CD4-positive, CD25-positive, alpha-beta regulatory T cell (primary cell): ENCODE measurements around the gene TMPRSS3. TPM values are rescaled to one million over a fixed set of nuclear protein-coding genes. Genes with fewer than 3 reads are reported as not detected.
A peak's percentile ranks its signal among the peaks of the same experiment; 100 is the strongest.

Experiments used
- ATAC-seq, 2 donors: fragments of 150-1000 bp; cut with Tn5 transposase; one replicate each; pipeline ENCODE4 v1.10.0; 2021; ENCODE audit warnings: low read depth in 2 of 2, moderate number of reproducible peaks in 2 of 2, moderate library complexity in 1 of 2
- DNase-seq, 3 donors: peaks; one replicate each; pipeline versions ENCODE4 v3.0.0 to v3.0.0-alpha.2; 2012 to 2022; ENCODE audit warnings: mixed read lengths in 1 of 3
- H3K27ac ChIP-seq: one replicate; pipeline ENCODE4 v1.7.0; 2013; ENCODE audit warnings: mild to moderate bottlenecking, low read length; ENCODE audit not compliant: insufficient read depth, poor library complexity, severe bottlenecking
- H3K27me3 ChIP-seq: one replicate; pipeline ENCODE4 v1.7.0; 2013; ENCODE audit warnings: low read length; ENCODE audit not compliant: control insufficient read depth, insufficient read depth
- H3K36me3 ChIP-seq: one replicate; pipeline ENCODE4 v1.7.0; 2013; ENCODE audit warnings: mild to moderate bottlenecking, low read length, moderate library complexity; ENCODE audit not compliant: control insufficient read depth, insufficient read depth
- H3K4me1 ChIP-seq: 2 replicates; pipeline ENCODE4 v1.7.0; 2013; ENCODE audit warnings: mild to moderate bottlenecking, low read length; ENCODE audit not compliant: insufficient read depth, control insufficient read depth, poor library complexity, severe bottlenecking
- H3K4me3 ChIP-seq: one replicate; pipeline ENCODE4 v1.7.0; 2013; ENCODE audit warnings: low read depth, mild to moderate bottlenecking, low read length, moderate library complexity
- H3K9me3 ChIP-seq, 2 experiments: 1 replicate in 1 of 2; 2 replicates in 1 of 2; pipeline ENCODE4 v1.7.0; 2013; ENCODE audit warnings: low read length in 2 of 2, mild to moderate bottlenecking in 1 of 2, moderate library complexity in 1 of 2; ENCODE audit not compliant: control insufficient read depth in 2 of 2
- H3K27ac Mint-ChIP-seq, 3 donors: one replicate each; pipeline ENCODE4 v1.8.0; 2020 to 2022; ENCODE audit warnings: mild to moderate bottlenecking in 3 of 3, mixed read lengths in 3 of 3, moderate library complexity in 2 of 3
- H3K27me3 Mint-ChIP-seq: one replicate; pipeline ENCODE4 v1.8.0; 2022; ENCODE audit warnings: mild to moderate bottlenecking, mixed read lengths
- H3K36me3 Mint-ChIP-seq: one replicate; pipeline ENCODE4 v1.8.0; 2020; ENCODE audit warnings: mixed read lengths
- H3K4me1 Mint-ChIP-seq, 4 donors: one replicate each; pipeline ENCODE4 v1.8.0; 2020 to 2022; ENCODE audit warnings: mixed read lengths in 4 of 4, mild to moderate bottlenecking in 1 of 4
- H3K4me3 Mint-ChIP-seq, 4 donors: one replicate each; pipeline ENCODE4 v1.8.0; 2020 to 2022; ENCODE audit warnings: mild to moderate bottlenecking in 4 of 4, mixed read lengths in 4 of 4, moderate library complexity in 3 of 4
- H3K9me3 Mint-ChIP-seq, 7 donors: one replicate each; pipeline ENCODE4 v1.8.0; 2020 to 2022; ENCODE audit warnings: mixed read lengths in 7 of 7, mild to moderate bottlenecking in 3 of 7, moderate library complexity in 2 of 7
- polyA plus RNA-seq, 4 donors: library from polyadenylated mRNA; unstranded; fragments of 300-500 nt; fragmentation: Illumina TruSeq; gene quantifications; one replicate each; pipeline ENCODE4 v1.2.3, GENCODE V29; 2021
- total RNA-seq: library from RNA; stranded (reverse); gene quantifications from one replicate; pipeline ENCODE4 v1.2.3, GENCODE V29; 2022

TMPRSS3 gene
- total RNA-seq (4.0 TPM), polyA plus RNA-seq (1 to 10 TPM; 1.1 to 2.4 (median 2.2) TPM)

- ATAC-seq, result no peak
- Histone ChIP-seq H3K9me3 (no peaks in the 10 kb centered on the region), H3K27ac (no peak within 1 kb of the TSS), H3K27me3 (no peaks in the 10 kb centered on the region), H3K4me3 (no peak within 1 kb of the TSS), H3K4me1 (peaks cover 41% of the 10 kb centered on the region), H3K36me3 (no peaks in the 10 kb centered on the region)
- H3K4me3 Mint-ChIP-seq, result no peak within 1 kb of the TSS
- H3K27me3 Mint-ChIP-seq, result no peaks in the 10 kb centered on the region
- H3K4me1 Mint-ChIP-seq, result peaks cover 27 to 61% (median 40%) of the 10 kb centered on the region in 4 donors
- peak within 1 kb of the TSS in 2 of 3 donors; percentile 66 to 73 for H3K27ac Mint-ChIP-seq
- no peaks in the 10 kb centered on the region for H3K36me3 Mint-ChIP-seq
- DNase-seq, result no peak
- no peaks in the 10 kb centered on the region for H3K9me3 Mint-ChIP-seq
These were observed at the start of gene TMPRSS3 for GRCh38 chr21:42395905-42396651. TMPRSS3 (minus strand) TSS chr21:42396052; CDS start chr21:42395417, 635 bp downstream.

DNA sequence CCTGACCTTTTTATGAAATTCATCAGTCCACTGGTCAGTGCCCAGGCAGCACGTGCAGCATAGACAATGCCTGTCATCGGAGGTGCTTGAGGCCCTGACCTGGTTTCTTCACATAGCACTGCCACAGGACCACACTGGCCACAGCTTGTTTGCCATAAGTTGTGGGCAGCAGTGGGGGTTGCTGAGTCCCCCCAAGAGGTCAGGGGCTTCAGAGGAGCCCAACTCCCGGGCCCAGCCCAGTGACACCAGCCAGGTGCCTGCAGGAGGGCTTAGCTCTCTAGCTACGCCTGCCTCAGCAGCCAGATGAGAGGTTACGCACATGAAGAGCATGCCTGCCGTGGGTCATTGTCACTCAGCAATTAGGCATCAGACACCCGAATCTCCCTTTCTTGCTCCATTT lies 49.5 kb upstream of the TMPRSS3 start:
- no peak overlapping the region for H3K27ac ChIP-seq
- DNase-seq (no peak), ATAC-seq (no peak)
- no peaks in the 10 kb centered on the region for H3K9me3 ChIP-seq
- no peaks in the 10 kb centered on the region for H3K27me3 ChIP-seq
- no peak overlapping the region for H3K27ac Mint-ChIP-seq
- peaks cover 74% of the 10 kb centered on the region for H3K36me3 ChIP-seq
- no peaks in the 10 kb centered on the region for H3K27me3 Mint-ChIP-seq
- no peak overlapping the region for H3K4me3 ChIP-seq
- peaks cover 6% of the 10 kb centered on the region for H3K4me1 ChIP-seq
- H3K9me3 Mint-ChIP-seq, result peaks cover 0 to 2% (median 0%) of the 10 kb centered on the region in 7 donors
- H3K4me3 Mint-ChIP-seq, result no peak overlapping the region
- peaks cover 9 to 36% (median 26%) of the 10 kb centered on the region in 4 donors for H3K4me1 Mint-ChIP-seq
- H3K36me3 Mint-ChIP-seq, result peaks cover 46% of the 10 kb centered on the region

DNA sequence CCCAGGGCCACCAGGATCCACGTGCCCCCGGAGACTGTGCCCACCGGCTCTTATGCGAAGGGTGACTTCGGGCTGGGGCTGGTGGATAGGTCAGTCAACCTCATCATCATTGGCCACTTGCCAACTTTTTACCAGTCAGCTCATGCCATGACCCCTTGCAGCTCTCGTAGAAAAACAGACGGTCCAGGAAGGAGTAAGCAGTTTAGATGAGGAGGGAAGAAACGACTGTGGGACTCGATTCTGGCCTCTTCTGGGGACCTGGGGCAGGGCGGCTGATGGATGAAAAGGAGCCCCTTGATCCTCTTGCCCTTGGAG lies 48.9 kb upstream of the TMPRSS3 start:
- H3K4me3 Mint-ChIP-seq, result no peak overlapping the region
- no peaks in the 10 kb centered on the region for H3K27me3 ChIP-seq
- peaks cover 0 to 2% (median 0%) of the 10 kb centered on the region in 7 donors for H3K9me3 Mint-ChIP-seq
- no peak overlapping the region for H3K27ac Mint-ChIP-seq
- no peak overlapping the region for H3K27ac ChIP-seq
- peaks cover 8% of the 10 kb centered on the region for H3K4me1 ChIP-seq
- peaks cover 48% of the 10 kb centered on the region for H3K36me3 Mint-ChIP-seq
- no peak for ATAC-seq
- no peak for DNase-seq
- H3K27me3 Mint-ChIP-seq, result no peaks in the 10 kb centered on the region
- peaks cover 78% of the 10 kb centered on the region for H3K36me3 ChIP-seq
- H3K4me1 Mint-ChIP-seq, result peaks cover 12 to 36% (median 24%) of the 10 kb centered on the region in 4 donors
- no peak overlapping the region for H3K4me3 ChIP-seq
- H3K9me3 ChIP-seq, result no peaks in the 10 kb centered on the region

DNA sequence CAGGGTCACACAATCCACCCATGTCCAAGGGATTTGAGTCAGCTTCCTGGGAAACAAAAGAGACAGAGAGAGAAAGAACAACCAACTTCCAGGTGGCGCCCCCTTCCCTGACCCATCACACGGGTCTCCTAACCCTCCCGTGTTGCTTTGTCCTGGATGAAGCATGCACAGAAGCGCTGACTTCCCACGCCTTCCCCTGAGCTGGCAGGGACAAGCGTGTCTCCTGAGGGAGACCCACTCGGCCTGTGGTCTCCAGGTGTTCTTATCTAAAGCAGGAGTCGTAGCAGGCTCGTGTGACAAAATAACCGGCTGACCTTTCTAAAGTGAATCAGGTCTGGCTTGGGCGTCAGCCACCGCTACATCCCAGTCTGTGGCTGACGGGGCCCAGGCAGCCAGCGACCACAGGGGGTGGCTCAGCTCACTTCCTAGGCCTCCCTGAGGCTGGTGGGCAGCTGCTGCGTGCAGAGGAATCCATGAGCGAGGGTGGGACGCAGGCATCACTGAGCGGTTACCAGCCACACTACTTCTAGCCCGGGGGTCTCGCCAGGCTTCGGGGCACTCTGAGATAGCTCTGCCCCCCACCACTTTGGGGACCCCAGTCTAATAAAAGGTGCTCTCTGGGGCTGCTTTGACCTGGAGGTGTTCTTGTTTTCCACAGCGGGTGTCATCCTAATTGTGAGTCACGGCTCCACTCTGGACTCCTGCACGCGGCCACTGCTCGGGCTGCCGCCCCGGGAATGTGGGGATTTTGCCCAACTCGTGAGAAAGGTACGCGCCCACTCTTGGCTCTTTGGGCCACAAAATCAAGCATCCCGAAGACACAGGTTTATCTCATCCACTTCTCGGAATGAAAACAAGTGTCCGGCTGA lies 48.3 kb upstream of the TMPRSS3 start:
- DNase-seq (no peak), ATAC-seq (no peak)
- Histone ChIP-seq H3K4me3 (no peak overlapping the region), H3K4me1 (peaks cover 10% of the 10 kb centered on the region), H3K27me3 (no peaks in the 10 kb centered on the region), H3K9me3 (no peaks in the 10 kb centered on the region), H3K27ac (no peak overlapping the region), H3K36me3 (peaks cover 82% of the 10 kb centered on the region)
- Mint-ChIP-seq H3K27me3 (no peaks in the 10 kb centered on the region), H3K4me3 (no peak overlapping the region), H3K4me1 (peaks cover 12 to 37% (median 22%) of the 10 kb centered on the region in 4 donors), H3K27ac (no peak overlapping the region), H3K36me3 (peaks cover 54% of the 10 kb centered on the region), H3K9me3 (peaks cover 0 to 2% (median 0%) of the 10 kb centered on the region in 7 donors)

DNA sequence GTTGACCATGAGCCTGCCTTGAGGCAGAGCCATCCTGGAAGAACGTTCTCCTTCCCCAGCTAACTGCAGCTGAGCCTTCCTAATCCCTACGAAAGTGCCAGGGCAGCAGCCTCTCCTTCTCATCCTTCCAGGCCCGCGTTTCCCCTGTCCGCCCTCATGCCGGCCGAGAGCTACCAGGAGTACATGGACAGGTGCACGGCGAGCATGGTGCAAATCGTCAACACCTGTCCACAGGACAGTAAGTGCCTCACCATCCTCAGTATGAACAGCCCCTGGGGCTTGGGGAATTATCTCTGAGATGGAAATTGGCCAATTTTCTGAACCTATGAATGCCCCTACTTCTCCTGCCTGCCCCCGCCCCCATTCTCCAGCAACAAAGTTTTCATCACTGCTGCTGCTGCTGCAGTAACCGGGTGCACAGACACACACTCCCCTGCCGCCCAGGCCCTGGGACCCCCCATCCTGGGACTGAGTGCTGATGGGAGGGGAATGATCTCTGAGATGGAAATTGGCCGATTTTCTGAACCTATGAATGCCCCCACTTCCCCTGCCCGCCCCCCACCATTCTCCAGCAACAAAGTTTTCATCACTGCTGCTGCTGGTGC lies 47.4 kb upstream of the TMPRSS3 start:
- H3K4me3 ChIP-seq, result no peak overlapping the region
- Mint-ChIP-seq H3K27me3 (no peaks in the 10 kb centered on the region), H3K36me3 (peaks cover 61% of the 10 kb centered on the region), H3K9me3 (peaks cover 0 to 2% (median 0%) of the 10 kb centered on the region in 7 donors), H3K27ac (peak overlapping the region in 2 of 3 donors; percentile 72 to 75), H3K4me3 (no peak overlapping the region), H3K4me1 (peaks cover 12 to 39% (median 24%) of the 10 kb centered on the region in 4 donors)
- peaks cover 10% of the 10 kb centered on the region for H3K4me1 ChIP-seq
- peaks cover 85% of the 10 kb centered on the region for H3K36me3 ChIP-seq
- DNase-seq (no peak), ATAC-seq (no peak)
- H3K9me3 ChIP-seq, result no peaks in the 10 kb centered on the region
- no peaks in the 10 kb centered on the region for H3K27me3 ChIP-seq
- no peak overlapping the region for H3K27ac ChIP-seq

DNA sequence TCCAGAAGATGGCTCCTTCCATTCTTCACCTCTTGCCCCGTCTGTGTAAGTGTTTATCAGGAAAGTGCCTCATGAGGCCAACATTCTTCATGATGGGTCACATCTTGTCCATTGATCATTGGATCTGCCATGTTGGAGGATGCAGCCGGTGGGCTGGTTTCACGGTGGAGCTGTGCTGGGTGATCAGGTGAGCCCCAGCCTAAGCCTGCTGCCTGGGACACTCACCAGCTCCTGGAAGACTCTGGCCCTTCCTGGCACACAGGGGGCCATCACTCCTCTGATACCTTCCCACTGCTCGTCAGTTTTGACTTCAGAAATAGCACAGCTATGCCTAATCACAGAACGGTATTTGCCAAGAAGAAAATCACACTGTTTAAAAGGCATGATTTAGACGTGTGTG lies 46.1 kb upstream of the TMPRSS3 start:
- no peak overlapping the region for H3K27ac ChIP-seq
- no peaks in the 10 kb centered on the region for H3K27me3 ChIP-seq
- Mint-ChIP-seq H3K36me3 (peaks cover 57% of the 10 kb centered on the region), H3K27me3 (no peaks in the 10 kb centered on the region), H3K4me1 (peaks cover 12 to 39% (median 26%) of the 10 kb centered on the region in 4 donors), H3K27ac (peak overlapping the region; percentile 60 to 72 (median 70)), H3K9me3 (peaks cover 0 to 2% (median 0%) of the 10 kb centered on the region in 7 donors), H3K4me3 (no peak overlapping the region)
- H3K9me3 ChIP-seq, result no peaks in the 10 kb centered on the region
- no peak for DNase-seq
- H3K4me1 ChIP-seq, result peaks cover 10% of the 10 kb centered on the region
- no peak for ATAC-seq
- peaks cover 85% of the 10 kb centered on the region for H3K36me3 ChIP-seq
- no peak overlapping the region for H3K4me3 ChIP-seq

DNA sequence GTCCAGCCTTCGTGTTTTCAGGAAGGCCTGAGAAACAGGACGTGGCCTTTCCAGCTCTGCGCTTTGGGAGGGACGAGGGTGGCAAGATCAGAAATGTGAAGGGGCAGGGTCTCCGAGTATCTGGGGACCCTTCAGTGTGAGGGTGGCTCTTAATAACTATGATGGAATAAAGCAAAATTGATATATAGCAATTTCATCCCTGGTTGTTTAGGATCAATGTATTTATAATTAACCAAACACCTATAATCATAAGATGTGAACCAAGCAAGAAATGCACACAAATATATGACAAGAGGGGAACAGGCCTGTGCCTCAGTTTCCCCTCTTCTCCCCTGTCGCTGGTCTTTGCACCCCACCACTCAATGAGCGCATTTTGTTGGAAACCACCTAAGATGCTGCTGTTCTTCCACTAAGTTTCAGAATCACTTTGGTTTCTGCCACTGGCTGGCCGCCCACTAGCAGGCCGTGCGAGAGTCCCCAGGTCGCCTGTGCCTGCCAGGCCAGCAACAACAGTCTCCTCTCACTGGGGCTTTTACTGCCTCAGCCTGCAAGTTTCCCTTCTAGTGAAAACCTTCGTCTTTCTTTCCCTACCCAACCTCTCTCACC lies 44.4 kb upstream of the TMPRSS3 start:
- Mint-ChIP-seq H3K27me3 (no peaks in the 10 kb centered on the region), H3K4me3 (peak overlapping the region in 1 of 4 donors; percentile 25), H3K36me3 (peaks cover 66% of the 10 kb centered on the region), H3K4me1 (peaks cover 19 to 48% (median 26%) of the 10 kb centered on the region in 4 donors), H3K27ac (peak overlapping the region; percentile 83 to 93 (median 86)), H3K9me3 (peaks cover 0 to 4% (median 0%) of the 10 kb centered on the region in 7 donors)
- Histone ChIP-seq H3K4me1 (peaks cover 10% of the 10 kb centered on the region), H3K36me3 (peaks cover 88% of the 10 kb centered on the region), H3K27me3 (no peaks in the 10 kb centered on the region), H3K27ac (peak overlapping the region; percentile 34), H3K9me3 (no peaks in the 10 kb centered on the region), H3K4me3 (no peak overlapping the region)
- ATAC-seq (no peak), DNase-seq (no peak)
